Mesodermal cell (in vitro differentiated cells): Measurements from ENCODE around the gene ACYP1.

Experiments used
- H3K27ac ChIP-seq: 2 replicates; pipeline ENCODE4 v1.7.0; 2013; ENCODE audit warnings: mild to moderate bottlenecking, low read depth, low read length, moderate library complexity; ENCODE audit not compliant: severe bottlenecking
- H3K36me3 ChIP-seq: 2 replicates; pipeline ENCODE4 v1.7.1; 2013; ENCODE audit warnings: mild to moderate bottlenecking, low read length, moderate library complexity; ENCODE audit not compliant: control insufficient read depth, insufficient read depth
- H3K4me1 ChIP-seq: one replicate; pipeline ENCODE4 v1.7.1; 2013; ENCODE audit warnings: mild to moderate bottlenecking, low read length; ENCODE audit not compliant: insufficient read depth, control insufficient read depth, poor library complexity, severe bottlenecking
- H3K4me3 ChIP-seq: 2 replicates; pipeline ENCODE4 v1.7.0; 2013; ENCODE audit warnings: low read length, control low read depth, mild to moderate bottlenecking; ENCODE audit not compliant: insufficient read depth, poor library complexity, severe bottlenecking; ENCODE audit errors: extremely low read depth
- H3K9me3 ChIP-seq: 2 replicates; pipeline ENCODE4 v1.7.1; 2013; ENCODE audit warnings: mild to moderate bottlenecking, low read length, moderate library complexity; ENCODE audit not compliant: control insufficient read depth
- WGBS, 2 experiments: methylation state at CpG; one replicate each; pipeline ENCODE4 v1.1.5; 2013; ENCODE audit warnings: missing lambda C conversion rate in 2 of 2; ENCODE audit not compliant: insufficient coverage in 2 of 2; 5-methylcytosine and 5-hydroxymethylcytosine counted together

The ACYP1 gene

DNA sequence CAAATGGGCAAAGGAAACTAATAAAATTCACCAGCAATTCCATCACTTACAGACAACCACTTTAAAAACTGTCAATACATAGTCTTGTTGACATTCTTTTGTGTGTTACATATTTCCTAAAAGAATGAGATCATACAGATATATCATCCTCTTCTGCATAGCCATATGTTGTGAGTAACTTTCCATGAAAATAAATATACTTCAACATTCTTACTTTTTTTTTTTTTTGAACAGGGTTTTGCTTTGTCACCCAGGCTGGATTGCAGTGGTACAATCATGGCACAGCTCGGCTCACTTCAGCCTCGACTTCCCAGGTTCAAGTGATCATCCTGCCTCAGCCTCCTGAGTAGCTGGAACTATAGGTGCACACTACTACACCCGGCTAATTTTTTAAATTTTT lies 26.5 kb upstream of the ACYP1 start:
- H3K27ac ChIP-seq: no peak overlapping the region
- no peak overlapping the region for H3K4me3 ChIP-seq
- no peaks in the 10 kb centered on the region for H3K9me3 ChIP-seq
- 96 to 97% methylated on average over 3 of the region's 3 CpGs for WGBS, 2 experiments
- H3K4me1 ChIP-seq: no peaks in the 10 kb centered on the region
- H3K36me3 ChIP-seq: peaks cover 78% of the 10 kb centered on the region

DNA sequence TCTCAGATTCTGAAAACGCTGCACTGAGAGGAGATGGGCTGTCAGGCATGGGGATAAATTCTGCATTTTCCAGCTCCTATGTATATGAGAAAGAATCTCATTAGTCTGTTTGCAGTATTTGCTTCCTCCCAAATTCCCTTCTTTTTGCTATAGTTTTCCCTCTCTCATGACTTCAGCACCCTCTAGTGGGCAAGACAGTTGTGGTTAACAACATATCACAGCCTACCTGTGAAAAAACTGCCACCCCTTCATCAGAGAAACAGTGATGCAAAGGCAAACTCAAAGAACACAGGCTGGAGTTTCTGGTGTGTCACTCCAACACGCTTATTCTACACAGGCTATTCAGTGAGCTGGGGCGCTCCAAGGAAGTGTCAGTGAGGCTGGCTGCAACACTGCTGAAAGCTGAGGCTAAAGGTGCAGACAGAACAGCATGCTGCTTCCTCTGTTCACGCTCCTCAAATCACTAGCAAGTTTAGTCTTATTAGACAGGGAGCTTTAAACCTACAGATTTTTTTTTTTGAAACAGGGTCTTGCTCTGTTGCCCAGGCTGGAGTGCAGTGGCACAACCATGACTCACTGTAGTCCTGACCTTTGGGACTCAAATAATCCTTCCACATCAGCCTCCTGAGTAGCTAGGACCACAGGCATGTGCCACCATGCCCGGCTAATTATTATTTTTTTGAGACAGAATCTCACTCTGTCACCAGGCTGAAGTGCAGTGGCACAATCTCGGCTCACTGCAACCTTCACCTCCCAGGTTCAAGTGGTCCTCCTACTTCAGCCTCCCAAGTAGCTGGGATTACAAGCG lies 24.9 kb upstream of the ACYP1 start:
- WGBS, 2 experiments: 61 to 81% methylated on average over 4 to 6 of the region's 7 CpGs
- no peak overlapping the region for H3K27ac ChIP-seq

DNA sequence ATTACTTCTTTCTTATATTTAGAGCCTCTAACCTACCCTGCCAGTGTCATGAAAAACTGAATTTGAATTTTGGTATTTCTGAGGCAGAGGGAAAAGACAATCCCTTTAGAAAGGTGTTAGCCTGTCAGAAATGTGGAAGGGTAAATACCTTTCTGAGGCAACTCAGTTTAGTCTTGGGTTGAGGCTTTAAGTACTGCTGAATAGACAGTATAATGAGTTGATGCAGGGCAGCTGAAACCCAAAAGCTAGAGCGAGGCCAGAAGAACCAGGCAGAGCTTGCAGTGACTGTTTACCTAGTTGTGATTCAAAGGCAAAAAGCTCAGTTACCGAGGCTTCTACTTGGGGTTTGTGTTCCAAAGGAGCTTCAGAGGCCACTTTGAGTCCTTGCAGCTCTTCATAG lies 24.3 kb upstream of the ACYP1 start:
- Histone ChIP-seq H3K27ac (no peak overlapping the region), H3K36me3 (peaks cover 74% of the 10 kb centered on the region), H3K4me3 (no peak overlapping the region), H3K9me3 (no peaks in the 10 kb centered on the region), H3K4me1 (no peaks in the 10 kb centered on the region)
- WGBS, 2 experiments: 92 to 94% methylated on average over 2 of the region's 2 CpGs

More for the DNA sequence above, 24.9 kb upstream of the ACYP1 start:
- no peaks in the 10 kb centered on the region for H3K9me3 ChIP-seq
- H3K36me3 ChIP-seq: peaks cover 78% of the 10 kb centered on the region
- H3K4me3 ChIP-seq: no peak overlapping the region
- H3K4me1 ChIP-seq: no peaks in the 10 kb centered on the region

DNA sequence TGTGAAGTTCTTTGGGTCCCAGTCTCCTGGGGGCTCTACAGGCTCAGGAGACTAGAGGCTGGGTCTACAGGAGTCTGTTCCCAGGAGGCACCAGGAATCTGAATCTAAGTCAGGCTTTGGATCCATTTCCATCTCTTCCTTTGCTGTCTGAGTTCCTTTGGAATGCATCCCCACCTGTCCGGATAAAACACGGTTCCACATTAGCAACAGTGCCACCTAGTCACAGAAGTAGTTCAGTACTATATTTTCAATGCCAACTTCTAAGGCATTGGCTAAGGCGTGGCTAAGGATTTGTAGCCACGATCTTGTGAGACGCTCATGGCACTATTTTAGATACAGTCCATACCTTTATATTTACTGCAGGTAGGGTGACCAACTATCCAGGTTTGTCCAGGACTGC lies 20.7 kb upstream of the ACYP1 start:
- Histone ChIP-seq H3K27ac (no peak overlapping the region), H3K4me3 (no peak overlapping the region), H3K9me3 (no peaks in the 10 kb centered on the region), H3K4me1 (no peaks in the 10 kb centered on the region), H3K36me3 (peaks cover 72% of the 10 kb centered on the region)
- 95 to 98% methylated on average over 3 to 5 of the region's 5 CpGs for WGBS, 2 experiments

DNA sequence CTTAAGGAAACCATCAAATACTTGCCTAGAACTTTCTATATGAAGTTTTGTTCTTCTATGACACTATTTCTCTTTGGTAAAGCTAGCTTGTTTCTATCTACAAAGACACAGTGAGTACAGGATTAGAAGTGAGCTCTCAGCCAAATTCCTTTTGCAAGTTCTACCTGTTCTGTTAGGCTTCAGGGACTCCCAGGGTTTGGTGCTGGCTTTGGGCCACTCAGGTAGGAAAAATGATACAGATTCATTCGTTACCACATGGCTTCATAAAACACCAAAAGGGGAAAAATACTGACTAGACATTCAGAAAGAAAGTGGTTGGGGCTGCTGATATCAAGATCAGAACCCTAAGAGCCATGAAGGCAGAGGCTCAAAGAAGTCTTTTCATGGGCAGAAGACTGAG lies 19.4 kb upstream of the ACYP1 start:
- no CpG with 5 or more reads among the region's 1 CpG for WGBS, 2 experiments

DNA sequence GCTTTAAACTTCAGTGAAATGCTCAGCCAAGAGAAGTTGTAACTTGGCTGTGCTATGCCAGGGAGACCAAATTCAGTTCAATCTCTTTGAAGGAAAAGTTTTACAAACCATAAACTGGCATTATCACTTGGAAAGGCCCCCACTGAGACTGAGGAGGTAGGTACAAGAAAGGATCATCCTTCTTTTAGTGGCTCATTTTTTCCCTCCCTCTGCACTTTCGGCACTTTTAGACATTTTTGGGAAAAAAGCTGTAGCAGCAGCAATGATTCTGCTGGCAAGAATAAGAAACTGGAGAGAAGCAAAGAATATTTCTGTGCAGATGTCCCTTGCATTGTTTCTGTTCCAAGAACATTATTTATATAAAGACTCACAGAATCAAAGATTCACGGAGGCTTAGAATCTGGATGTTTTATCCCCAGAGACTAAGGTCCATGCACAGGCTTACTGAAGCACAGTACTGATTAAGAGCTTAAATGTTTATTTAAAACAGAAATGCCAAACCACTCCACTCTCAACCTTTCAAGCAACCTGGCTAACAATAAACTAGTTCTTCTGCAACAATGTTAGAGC lies 17.9 kb upstream of the ACYP1 start:
- 90% methylated on average over 2 of the region's 2 CpGs; no CpG with 5 or more reads in 1 of the 2 experiments for WGBS, 2 experiments
- no peak overlapping the region for H3K4me3 ChIP-seq
- peaks cover 51% of the 10 kb centered on the region for H3K36me3 ChIP-seq
- H3K4me1 ChIP-seq: no peaks in the 10 kb centered on the region
- no peaks in the 10 kb centered on the region for H3K9me3 ChIP-seq
- H3K27ac ChIP-seq: no peak overlapping the region

More for the DNA sequence above, 19.4 kb upstream of the ACYP1 start:
- H3K27ac ChIP-seq: no peak overlapping the region
- H3K9me3 ChIP-seq: no peaks in the 10 kb centered on the region
- peaks cover 66% of the 10 kb centered on the region for H3K36me3 ChIP-seq
- no peaks in the 10 kb centered on the region for H3K4me1 ChIP-seq
- H3K4me3 ChIP-seq: no peak overlapping the region

DNA sequence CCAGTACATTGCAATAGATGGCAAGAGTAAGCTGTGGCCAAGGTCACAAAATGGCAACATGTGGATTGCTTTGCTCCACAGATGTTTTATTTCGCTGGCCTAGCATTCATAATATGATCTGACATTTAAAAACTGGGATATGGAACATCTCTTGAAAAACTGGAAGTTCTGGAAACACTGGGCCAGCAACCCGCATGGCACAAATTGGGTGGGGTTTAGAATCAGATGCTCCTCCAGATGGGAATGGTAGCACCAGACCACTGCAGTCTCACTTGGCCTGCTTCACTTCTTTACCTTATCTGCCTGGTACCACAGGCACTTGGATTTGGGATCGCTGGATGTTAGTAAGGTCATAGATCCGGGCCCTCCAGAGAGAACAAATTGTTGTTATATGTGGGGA lies 15.7 kb upstream of the ACYP1 start:
- H3K4me1 ChIP-seq: no peaks in the 10 kb centered on the region
- H3K36me3 ChIP-seq: peaks cover 29% of the 10 kb centered on the region
- no peaks in the 10 kb centered on the region for H3K9me3 ChIP-seq
- no peak overlapping the region for H3K27ac ChIP-seq
- 94 to 98% methylated on average over 2 to 4 of the region's 4 CpGs for WGBS, 2 experiments
- no peak overlapping the region for H3K4me3 ChIP-seq

DNA sequence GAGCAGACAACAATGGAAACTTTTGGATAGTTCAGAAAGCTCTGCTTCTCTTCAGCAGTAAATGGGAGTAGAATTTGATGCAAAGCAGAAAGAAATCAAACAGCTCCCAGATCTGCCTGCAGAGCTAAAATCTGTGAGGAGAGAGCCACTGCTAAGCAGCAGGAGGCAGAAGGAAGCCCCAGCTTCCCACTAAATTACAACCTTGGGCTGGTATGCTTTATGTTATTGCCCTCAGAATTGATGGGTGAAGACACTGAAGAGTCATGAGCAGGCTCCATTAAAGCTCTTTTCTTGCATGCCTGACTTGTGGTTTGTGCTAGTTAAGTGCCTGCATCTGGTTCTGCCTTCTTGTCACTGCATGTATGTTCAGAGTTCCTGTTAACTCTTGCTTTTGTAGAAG lies 14.0 kb upstream of the ACYP1 start:
- Histone ChIP-seq H3K4me1 (no peaks in the 10 kb centered on the region), H3K4me3 (no peak overlapping the region), H3K27ac (peak overlapping the region; percentile 7), H3K9me3 (no peaks in the 10 kb centered on the region), H3K36me3 (peaks cover 17% of the 10 kb centered on the region)

DNA sequence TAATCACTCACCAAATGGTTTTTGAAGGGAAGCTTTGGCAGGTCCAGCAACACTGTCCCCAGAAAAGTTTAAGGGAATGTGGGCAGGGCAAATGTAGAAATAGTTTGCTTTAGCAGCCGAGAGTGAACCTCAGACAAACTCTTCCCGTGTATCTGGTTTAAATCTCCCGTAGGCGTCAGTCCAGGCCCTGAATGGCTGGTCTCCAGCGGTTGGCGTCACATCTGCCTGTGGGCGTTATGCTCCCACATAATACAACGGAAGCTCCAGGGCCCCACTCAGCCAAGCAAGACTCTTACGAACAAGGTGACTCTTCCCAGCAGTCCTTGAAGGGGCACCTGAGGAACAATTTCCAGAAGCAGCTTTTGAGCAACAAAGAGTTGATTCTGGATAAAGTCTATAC lies 6.6 kb upstream of the ACYP1 start:
- WGBS, 2 experiments: 95 to 96% methylated on average over 9 of the region's 9 CpGs
- H3K36me3 ChIP-seq: no peaks in the 10 kb centered on the region
- H3K4me1 ChIP-seq: no peaks in the 10 kb centered on the region
- H3K4me3 ChIP-seq: no peak overlapping the region
- H3K27ac ChIP-seq: no peak overlapping the region
- H3K9me3 ChIP-seq: no peaks in the 10 kb centered on the region

DNA sequence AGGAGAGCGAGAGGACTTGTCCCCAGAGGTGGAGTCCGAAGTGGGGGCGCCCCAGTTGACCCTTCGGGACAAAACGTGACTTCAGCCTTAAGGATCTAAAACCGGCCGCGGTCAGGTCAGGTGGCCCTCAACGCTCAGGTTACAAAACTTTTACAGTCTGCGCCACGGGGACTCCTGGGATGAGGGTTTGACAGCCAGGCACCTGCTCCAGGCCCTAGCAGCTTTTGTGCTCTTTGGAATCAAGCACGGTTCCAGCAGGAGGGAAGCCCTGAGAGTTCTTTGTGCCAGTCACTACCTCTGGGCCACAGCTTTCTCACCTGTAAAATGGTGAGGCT lies 6.0 kb upstream of the ACYP1 start:
- no peaks in the 10 kb centered on the region for H3K9me3 ChIP-seq
- 62 to 64% methylated on average over 12 of the region's 12 CpGs for WGBS, 2 experiments
- H3K36me3 ChIP-seq: no peaks in the 10 kb centered on the region
- H3K4me1 ChIP-seq: no peaks in the 10 kb centered on the region
- peak overlapping the region; percentile 45 for H3K27ac ChIP-seq
- H3K4me3 ChIP-seq: peak overlapping the region; percentile 55

DNA sequence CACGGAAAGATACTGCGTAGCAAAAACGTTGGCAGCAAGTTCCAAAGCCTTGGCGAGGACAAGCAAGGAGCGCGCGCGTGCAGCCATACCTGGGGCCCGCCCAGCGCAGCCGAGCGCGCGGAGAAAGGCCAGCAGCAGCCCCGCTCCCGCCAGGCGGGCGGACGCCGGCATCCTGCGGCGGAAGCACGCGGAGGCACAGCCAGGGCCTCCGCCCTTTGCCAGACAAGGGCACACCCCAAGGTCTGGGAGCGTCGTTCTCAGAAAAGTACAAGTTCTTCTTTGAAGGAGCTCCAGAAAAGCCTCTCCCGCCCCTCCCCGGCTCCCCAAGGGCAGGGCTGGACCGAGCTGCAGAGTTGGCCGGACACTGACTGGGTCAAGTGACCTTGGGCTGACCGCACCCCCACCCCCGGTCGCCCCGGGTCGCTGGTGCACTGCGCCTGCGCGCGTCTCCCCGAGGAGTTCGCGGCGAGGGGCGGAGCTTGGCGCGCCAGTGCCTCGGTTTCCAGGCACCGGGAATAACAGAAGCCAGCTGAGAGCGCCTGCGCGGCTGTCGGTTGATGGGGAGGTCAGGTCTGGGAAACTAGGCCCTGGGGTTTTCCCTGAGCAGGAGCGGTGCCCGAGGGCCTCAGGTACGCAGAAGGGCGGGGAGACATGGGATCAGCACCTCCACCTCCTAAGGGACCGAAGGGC lies 5.4 kb upstream of the ACYP1 start, which contains the start of gene ZC2HC1C:
TSS of gene ZC2HC1C (plus strand) at position 521 of the 690 bp plus-strand sequence. CDS start 933 bp downstream, outside the sequence.
- 2% methylated on average over 35 to 55 of the region's 58 CpGs for WGBS, 2 experiments
- peak within 1 kb of the TSS; percentile 55 for H3K4me3 ChIP-seq
- no peaks in the 10 kb centered on the region for H3K4me1 ChIP-seq
- H3K27ac ChIP-seq: peak within 1 kb of the TSS; percentile 71
- no peaks in the 10 kb centered on the region for H3K9me3 ChIP-seq
- H3K36me3 ChIP-seq: no peaks in the 10 kb centered on the region
